ENCODE data around the gene SORD.
"Not testable (repeated sequence)": the region's sequence is repeated elsewhere in the genome, so short reads cannot be mapped to it uniquely, and the experiment has no call there.

Gene SORD

GRCh38 chr15:45025627-45026026, 2.6 kb downstream of the SORD start:
- not testable (repeated sequence) for DNase-seq

- DNase-seq: no peak
These were observed 3.7 kb downstream of the SORD start for GRCh38 chr15:45026651-45027190.

DNA sequence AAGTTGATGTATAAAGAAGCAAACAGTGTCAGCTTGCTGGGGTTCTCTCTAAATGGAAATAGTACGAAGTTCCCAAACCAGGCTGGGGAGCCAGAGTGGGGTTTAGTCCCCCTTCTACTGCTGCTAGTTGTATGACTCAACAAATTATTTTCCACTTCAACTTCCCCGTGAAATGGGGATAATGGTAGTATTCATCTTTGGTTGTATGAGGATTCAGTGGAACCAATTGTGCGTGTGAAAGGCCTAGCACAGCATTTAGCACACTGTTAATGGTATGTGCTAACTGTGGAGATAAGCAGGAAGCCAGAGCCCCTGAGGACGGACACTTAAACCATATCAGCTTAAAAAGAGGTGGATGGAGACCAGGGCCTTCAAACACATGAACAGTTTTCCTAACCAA, 4.2 kb downstream of the SORD start:
- no peak for DNase-seq

DNA sequence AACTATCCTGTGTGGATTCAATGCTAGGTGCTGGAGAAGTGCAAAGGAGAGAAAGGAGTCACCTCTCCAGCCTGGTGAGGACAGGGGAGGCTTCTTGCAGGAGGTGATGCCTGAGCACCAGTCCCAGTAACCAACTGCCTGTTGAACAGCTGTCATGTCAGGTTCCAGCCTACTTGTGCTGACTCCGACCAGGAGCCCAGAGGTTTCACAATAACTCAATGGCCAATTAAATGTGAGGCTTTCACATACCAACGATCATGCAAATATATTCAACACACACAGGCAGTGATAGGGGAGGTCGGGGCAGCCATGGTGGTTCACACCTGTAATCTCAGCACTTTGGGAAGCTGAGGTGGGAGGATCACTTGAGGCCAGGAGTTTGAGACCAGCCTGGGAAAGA, 7.7 kb downstream of the SORD start:
- DNase-seq: no peak

DNA sequence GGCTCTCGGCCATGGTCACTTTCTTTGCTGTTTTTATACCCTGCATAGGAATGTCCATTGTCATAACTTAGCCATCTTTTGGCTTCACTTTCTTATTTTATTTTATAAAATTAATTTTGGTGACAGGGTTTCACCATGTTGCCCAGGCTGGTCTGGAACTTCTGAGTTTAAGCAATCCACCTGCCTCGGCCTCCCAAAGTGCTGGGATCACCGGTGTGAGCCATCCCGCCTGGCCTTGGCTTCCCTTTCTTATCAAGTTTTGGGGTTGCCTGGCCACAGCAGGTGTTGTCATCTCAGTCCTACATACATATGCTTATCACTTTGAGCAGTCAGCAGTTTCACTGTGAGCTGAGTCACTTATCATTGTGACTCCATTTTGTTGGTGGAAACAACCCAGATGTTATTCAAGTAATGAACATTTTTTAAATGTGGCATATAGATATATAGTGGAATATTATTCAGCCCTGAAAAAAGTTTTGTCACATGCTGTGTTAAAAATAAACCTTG, 8.6 kb downstream of the SORD start:
- DNase-seq: not testable (repeated sequence)

DNA sequence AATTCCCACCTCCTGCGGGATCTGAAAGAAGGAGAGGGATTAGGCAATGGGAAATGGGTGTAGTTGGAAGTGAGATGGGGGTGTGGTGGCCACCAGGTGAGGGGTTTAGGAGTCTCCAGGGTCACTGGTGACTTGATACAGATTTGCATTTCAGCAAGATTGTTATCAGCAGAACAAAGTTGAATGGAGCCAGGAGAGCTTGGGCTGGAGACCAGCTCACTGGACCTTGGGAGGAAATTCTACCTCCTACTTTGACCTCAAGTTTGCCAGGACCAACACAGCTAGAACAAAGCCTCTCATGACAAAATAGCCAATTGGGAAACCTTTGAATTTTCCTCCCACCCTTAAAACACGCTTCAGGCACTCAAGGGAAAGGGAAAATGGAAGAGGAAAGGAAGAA, 9.5 kb downstream of the SORD start:
- not testable (repeated sequence) for DNase-seq

GRCh38 chr15:45034087-45034486, 11.1 kb downstream of the SORD start:
- DNase-seq: not testable (repeated sequence)

- DNase-seq: not testable (repeated sequence)
These were observed 11.8 kb downstream of the SORD start for GRCh38 chr15:45034600-45035375.

DNA sequence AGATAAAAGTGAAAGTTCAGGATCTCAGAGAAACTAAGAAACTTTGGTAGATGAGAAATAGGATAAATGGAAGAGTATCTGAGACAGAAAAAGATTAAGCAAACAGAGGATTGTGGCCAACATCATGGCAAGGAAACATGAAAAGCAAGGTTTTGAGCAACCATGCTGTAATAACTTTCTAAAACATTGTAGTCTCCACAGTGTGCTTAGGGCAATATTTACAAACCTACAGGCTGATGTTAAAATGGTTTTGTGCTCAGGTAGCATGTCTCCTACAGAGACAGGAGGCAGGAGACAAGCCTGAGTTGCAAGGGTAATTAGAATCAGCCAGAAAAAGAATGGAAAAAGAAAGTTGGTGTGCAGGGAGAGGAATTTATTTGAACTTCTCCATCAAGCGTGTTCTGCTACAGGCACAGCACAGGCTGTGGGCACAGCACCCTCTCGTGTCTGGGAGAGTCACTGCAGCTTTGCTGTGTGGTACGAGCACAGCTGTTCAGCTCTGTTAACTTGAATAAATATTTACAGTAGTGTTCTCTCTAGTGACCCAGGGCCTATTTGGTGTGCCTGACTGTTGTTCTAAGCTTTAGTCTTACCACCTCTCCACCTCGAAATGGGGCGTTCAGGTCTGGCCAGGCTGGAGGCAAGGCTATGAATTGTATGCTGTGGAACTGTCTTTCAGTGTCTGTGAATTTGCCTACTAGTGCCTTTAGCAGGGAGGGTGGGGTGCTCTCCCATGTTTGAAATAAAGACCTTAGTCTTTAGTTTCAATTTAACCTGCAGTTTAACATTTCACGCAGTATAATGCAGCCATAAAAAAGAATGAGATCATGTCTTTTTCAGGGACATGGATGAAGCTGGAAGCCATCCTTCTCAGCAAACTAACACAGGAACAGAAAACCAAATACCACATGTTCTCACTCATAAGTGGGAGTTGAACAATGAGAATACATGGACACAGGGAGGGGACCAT, 14.1 kb downstream of the SORD start:
- DNase-seq: peak; percentile 71

GRCh38 chr15:45037936-45038335, 14.9 kb downstream of the SORD start:
- no peak for DNase-seq

- not testable (repeated sequence) for DNase-seq
These were observed 17.4 kb downstream of the SORD start for GRCh38 chr15:45040396-45040795.

GRCh38 chr15:45041538-45041937, 18.5 kb downstream of the SORD start:
- not testable (repeated sequence) for DNase-seq

DNA sequence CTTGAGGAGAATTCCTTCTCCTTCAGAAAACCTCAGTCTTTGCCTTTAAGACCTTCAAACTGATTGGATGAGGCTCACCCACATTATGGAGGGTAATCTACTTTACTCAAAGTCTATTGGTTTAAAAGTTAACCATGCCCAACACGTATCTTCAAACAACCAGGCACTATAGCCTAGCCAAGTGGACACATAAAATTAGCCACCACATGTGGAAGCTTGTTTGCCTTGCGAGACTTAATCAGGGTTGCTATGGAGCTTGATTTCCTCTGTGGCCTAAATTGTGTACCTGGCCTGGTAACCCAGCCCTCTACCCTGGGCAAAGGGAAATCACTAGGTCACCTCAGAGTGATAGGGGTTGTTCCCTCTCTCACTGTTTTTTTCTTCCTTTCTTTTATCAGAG, 19.9 kb downstream of the SORD start:
- DNase-seq: not testable (repeated sequence)

DNA sequence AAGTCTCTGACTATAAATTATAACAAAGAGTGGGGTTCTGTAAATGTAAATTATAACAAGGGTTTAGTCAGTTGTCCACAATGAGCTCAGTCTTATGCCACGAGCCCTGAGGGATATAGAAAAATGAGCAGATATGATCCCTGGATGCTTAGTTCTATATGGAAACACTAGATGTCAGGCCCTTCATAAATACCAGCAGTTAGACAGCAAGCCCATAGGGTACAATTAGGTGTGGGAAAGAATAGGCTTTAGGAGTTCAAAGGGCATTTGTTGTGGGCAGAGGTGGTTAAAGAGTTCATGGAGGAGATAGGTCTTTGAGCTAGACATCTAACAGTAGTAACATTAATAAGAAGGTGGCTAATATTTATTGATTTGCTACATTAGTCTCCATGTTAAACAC, 21.3 kb downstream of the SORD start:
- DNase-seq: not testable (repeated sequence)

DNA sequence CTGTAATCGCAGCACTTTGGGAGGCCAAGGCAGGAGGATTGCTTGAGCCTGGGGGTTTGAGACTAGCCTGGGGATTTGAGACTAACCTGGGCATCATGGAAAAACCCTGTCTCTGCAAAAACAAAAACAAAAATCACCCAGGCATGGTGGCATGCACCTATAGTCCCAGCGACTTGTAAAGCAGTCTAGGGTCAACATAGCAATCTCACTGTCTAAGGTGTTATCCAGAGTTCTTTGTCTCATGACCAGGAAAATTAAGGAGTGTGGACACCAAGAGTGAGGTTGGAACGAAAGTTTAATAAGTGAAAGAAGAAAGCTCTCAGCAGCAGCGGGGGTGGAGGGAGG, 25.4 kb downstream of the SORD start:
- DNase-seq: not testable (repeated sequence)

DNA sequence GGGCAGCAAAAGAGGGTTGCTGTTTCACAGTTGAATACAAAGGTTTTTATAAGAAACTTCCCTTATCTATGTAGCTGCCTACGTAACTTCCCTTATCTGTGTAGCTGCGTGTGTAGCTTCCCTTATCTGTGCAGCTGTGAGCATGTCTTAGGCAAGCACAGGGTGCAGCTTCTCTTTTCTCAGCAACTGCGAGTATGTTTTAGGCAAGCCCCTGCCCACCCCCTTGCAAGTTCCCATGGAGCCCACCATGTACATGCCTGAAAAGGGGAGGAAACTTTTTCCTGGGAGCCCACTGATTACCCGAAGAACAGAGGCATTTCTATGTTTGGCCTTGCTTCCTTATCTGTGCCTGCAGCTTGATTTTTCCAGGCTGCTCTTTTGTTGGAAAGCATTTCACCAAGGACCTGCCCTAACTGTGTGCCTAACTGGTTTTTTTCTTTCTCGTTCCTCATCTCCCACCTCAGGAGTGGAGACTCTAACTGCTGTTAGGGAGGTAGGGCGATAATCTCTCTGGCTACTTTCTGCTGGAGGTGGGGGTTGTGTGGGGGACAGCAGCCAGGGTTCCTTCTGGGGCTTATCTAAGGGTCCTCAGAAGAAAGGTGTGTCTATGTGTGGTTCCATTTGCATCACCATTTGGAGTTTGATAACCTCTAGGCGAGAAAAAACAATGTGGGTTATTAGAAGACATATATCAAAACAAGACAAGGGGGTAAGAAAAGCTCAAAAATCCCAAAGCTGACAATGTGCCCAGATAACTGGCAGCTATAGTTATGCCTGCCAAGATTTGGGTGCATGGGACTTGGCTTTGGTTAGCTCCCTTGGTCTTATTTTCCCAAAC, 26.0 kb downstream of the SORD start:
- DNase-seq: peak; percentile 93

DNA sequence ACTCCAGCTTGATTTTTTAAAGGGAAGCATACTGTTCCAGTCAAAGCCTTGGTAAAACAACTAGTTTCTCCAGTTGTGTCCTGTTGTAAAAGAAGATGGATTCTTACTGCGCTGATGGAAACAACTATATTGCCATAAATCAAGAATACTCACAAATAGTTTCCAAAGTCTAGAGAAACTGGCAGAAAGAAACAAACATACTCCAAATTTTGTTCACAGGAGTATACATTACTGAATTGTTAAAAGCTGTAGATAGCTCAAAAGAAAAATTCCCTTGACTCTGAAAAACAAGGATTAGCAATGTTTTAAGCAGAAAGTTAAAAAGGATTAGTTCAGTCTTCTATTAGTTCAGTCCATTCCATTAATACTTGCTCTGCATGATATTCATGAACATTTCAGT, 27.6 kb downstream of the SORD start:
- DNase-seq: no peak

DNA sequence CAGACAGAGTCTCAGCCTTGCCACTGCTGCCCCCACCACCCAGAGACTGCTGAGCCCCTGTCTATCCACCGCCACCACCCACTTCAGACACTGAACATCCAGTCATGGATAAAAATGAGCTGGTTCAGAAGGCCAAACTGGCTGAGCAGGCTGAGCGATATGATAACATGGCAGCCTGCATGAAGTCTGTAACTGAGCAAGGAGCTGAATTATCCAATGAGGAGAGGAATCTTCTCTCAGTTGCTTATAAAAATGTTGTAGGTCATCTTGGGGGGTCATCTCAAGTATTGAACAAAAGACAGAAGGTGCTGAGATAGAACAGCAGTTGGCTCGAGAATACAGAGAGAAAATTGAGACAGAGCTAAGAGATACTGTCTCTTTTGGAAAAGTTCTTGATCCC, 29.7 kb downstream of the SORD start:
- DNase-seq: not testable (repeated sequence)

GRCh38 chr15:45058690-45059675, 36.0 kb downstream of the SORD start:
- DNase-seq: not testable (repeated sequence)

- DNase-seq: not testable (repeated sequence)
These were observed 39.3 kb downstream of the SORD start for GRCh38 chr15:45062301-45062700.

GRCh38 chr15:45064386-45064785, 41.4 kb downstream of the SORD start:
- DNase-seq: no peak
